Hematopoietic multipotent progenitor cell treated with erythropoietin and hydrocortisone succinate and interleukin-3 and kit ligand, for 15 days (in vitro differentiated cells): Measurements from ENCODE around the gene SH3PXD2A.
"Not testable (repeated sequence)": the region's sequence is repeated elsewhere in the genome, so short reads cannot be mapped to it uniquely, and the experiment has no call there.

Experiments used
- DNase-seq: peaks from one replicate; pipeline ENCODE4 v3.0.0-alpha.2; 2015; ENCODE audit warnings: low spot score

The SH3PXD2A gene

GRCh38 chr10:103834436-103835095 lies 20.8 kb downstream of the SH3PXD2A start:
- no peak for DNase-seq

GRCh38 chr10:103833731-103834365 lies 21.5 kb downstream of the SH3PXD2A start:
- no peak for DNase-seq

- DNase-seq, result no peak
Observed at GRCh38 chr10:103832806-103833205, 22.6 kb downstream of the SH3PXD2A start.

- DNase-seq, result no peak
Observed at GRCh38 chr10:103829838-103830465, 25.4 kb downstream of the SH3PXD2A start.

GRCh38 chr10:103829278-103829677 lies 26.1 kb downstream of the SH3PXD2A start:
- no peak for DNase-seq

- DNase-seq, result no peak
Observed at GRCh38 chr10:103828587-103829197, 26.7 kb downstream of the SH3PXD2A start.

- DNase-seq, result no peak
Observed at GRCh38 chr10:103828107-103828506, 27.3 kb downstream of the SH3PXD2A start.

GRCh38 chr10:103826885-103827284 lies 28.5 kb downstream of the SH3PXD2A start:
- no peak for DNase-seq

- no peak for DNase-seq
Observed at GRCh38 chr10:103824281-103824680, 31.1 kb downstream of the SH3PXD2A start.

- DNase-seq, result no peak
Observed at GRCh38 chr10:103823706-103824272, 31.6 kb downstream of the SH3PXD2A start.

- DNase-seq, result no peak
Observed at GRCh38 chr10:103822800-103823199, 32.6 kb downstream of the SH3PXD2A start.

GRCh38 chr10:103822107-103822716 lies 33.2 kb downstream of the SH3PXD2A start:
- DNase-seq, result no peak

GRCh38 chr10:103820101-103821062 lies 35.0 kb downstream of the SH3PXD2A start:
- no peak for DNase-seq

GRCh38 chr10:103819493-103819892 lies 35.9 kb downstream of the SH3PXD2A start:
- DNase-seq, result no peak

GRCh38 chr10:103818765-103819374 lies 36.5 kb downstream of the SH3PXD2A start:
- DNase-seq, result no peak

- DNase-seq, result no peak
Observed at GRCh38 chr10:103818105-103818504, 37.3 kb downstream of the SH3PXD2A start.

GRCh38 chr10:103816431-103816830 lies 38.9 kb downstream of the SH3PXD2A start:
- DNase-seq, result peak; percentile 30

GRCh38 chr10:103814626-103815370 lies 40.6 kb downstream of the SH3PXD2A start:
- no peak for DNase-seq

- no peak for DNase-seq
Observed at GRCh38 chr10:103814105-103814504, 41.3 kb downstream of the SH3PXD2A start.

- not testable (repeated sequence) for DNase-seq
Observed at GRCh38 chr10:103813312-103813711, 42.1 kb downstream of the SH3PXD2A start.
